Erythroblast (primary cell): ENCODE data around the gene KITLG.
"Not testable (repeated sequence)": the region's sequence is repeated elsewhere in the genome, so short reads cannot be mapped to it uniquely, and the experiment has no call there.

Experiments used
- GATA1 ChIP-seq: IDR thresholded peaks from 2 replicates; pipeline ENCODE4 v1.6.1; 2011; ENCODE audit warnings: low read depth, mild to moderate bottlenecking, control low read depth, low read length, moderate library complexity
- POLR2A ChIP-seq: IDR thresholded peaks from 2 replicates; pipeline ENCODE4 v1.6.1; 2011; ENCODE audit warnings: mild to moderate bottlenecking, low read length

DNA sequence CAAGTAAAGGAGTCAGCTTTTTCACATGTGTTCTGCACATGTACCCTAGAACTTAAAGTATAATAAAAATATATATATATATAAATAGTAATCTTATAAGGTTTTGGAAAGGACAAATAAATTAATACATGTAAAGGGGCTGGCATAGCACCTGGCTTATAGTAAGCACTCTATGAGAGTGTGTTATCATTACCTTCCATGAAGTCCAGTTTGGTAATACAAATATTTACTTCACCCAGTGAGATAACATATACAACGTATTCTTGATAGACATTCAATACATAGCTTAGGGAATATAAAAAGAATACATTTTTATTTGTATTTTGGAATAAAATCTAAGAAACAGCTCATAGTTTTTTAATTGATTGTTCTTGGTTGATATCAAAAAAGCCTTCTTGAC is 47.8 kb upstream of the KITLG start:
- TF ChIP-seq POLR2A, GATA1: not testable (repeated sequence)
